ENCODE results near the gene ARMH2.
"Not testable (repeated sequence)": the region's sequence is repeated elsewhere in the genome, so short reads cannot be mapped to it uniquely, and the experiment has no call there.

ARMH2 gene

DNA sequence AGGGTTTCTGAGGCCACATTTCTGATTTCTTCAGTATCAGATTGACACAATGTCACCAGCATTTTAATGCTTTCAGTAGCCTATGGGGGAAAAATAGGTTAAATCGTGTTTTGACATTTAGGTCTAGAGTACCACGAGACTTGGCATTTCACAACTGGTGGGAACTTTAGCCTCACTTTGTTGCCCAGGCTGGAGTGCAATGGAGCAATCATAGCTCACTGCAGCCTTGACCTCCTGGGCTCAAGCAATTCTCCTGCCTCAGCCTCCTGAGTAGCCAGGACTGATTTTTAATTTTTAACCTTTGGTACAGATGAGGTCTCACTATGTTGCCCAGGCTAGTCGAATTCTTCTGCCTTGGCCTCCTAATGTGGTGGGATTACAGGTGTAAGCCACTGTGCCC, 11.0 kb upstream of the ARMH2 start:
- no peak for DNase-seq

DNA sequence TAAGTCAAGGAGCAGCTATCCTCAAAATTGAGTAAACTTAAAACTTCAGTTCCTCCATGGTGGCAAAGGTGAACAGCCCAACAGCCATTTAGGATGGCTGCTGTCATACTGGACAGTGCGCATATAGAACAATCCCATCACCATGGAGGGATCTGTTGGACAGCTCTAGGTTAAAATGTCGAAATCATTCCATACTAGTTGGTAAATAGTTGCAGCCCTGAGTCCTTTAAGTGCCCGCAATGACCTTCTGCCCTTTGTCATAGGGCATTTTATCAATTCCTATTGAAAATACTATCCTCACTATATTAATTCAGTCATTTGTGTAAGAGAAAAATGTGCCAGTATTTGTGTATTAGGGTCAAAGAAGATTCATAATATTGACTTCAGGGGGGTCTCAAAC, 8.9 kb upstream of the ARMH2 start:
- DNase-seq = no peak

DNA sequence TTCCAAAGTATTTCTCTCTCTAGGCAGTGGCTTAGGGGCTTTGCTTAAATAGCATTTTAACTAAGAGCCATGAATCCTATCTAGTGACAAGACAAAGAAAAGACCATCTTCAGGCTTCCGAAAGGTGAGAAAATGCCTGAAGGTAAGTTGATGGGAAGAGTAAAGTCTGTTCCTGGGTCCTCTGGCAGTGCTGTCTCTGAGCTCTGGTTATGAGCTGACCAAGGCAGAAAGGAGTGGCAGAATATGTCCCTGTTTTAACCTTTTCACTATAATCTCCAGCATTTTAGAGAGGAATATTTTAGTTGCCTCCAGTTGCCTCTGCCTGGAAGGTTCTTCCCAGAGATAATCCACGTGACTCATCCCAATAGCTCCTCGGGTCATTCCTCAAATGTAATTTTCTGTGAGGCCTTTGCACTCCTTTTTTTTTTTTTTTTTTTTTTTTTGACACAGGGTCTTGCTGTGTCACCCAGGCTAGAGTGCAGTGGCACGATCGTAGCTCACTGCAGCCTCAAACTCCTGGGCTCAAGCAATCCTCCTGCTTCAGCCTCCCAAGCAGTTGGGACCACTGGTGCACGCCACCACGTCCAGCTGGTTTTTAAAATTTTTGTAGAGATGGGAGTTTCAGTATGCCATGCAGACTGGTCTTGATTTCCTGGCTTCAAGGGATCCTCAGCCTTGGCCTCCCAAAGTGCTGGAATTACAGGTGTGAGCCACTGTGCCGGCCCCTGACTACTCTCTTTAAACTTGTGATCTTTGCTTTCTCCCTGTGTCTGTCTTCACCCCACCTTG, 3.7 kb upstream of the ARMH2 start:
- DNase-seq = no peak

DNA sequence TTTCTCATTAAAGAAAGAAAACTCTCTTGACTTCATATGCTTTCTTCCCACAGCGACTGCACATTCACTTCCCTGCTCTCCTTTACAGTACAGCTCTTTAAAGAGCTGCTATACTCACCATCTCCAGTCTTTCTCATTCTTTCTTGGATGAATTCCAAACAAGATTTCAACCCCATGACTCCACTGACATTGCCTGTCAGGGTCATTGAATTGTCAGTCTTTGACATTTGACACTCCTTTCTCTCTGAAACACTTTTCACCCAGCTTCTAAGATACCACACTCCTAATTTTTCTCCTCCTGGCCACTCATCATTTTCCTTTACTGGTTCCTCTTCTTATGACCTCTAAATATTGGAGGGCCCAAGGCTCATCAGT, 811 bp upstream of the ARMH2 start:
- DNase-seq = no peak

DNA sequence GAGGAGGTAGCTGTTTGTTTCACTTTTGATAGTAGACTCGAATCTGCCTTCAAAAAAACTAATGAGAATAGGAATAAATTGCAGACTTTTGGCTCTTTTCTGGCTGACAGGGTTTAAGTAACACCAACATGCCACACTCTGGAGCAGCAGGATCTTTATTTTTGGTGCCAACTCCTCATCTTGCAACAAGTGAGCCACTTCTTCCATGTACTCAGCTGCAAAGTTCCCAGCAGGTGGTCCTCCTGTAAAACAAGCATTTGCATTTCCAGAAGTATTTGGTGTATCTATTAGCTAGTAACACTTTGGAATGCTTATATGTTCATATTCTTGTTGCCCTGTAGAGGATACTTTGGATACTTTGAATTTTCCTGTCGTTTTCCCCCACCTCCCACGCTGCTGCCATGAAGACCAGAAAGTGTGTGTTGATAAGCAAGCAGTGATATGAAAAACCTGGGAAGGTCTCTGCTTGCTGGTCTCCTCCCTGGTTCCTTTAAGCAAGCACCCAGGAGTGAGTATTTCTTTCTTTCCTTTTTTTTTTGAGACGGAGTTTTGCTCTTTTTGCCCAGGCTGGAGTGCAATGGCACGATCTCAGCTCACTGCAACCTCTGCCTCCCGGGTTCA, 1.0 kb downstream of the ARMH2 start:
- DNase-seq = no peak

DNA sequence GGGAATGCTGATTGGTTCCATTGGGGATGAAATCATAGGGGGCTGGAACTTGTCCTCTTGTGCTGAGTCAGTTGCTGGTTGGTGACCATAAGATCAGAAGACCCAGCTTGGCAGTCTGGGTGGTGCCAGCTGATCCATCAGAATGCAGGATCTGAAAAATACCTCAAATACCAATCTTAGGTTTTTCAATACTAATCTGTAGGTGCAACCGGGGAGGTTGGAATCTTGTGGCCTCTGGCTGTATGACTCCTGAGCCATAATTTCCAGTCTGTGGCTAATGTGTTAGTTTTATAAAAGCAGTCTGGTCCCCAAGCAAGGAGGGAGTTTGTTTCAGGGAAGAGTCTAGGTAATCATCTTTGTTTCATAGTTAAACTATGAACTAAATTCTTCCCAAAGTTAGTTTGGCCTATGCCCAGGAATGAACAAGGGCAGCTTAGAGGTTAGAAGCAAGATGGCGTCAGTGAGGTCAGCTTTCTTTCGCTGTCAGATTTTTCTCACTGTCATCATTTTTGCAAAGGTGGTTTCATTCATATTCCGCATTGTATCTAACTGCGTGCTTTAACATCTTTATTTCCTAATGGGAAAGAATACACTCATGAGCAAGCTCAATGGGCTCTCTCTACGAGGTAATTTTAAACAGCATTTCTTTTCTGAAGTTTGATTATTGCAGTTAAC, 2.0 kb downstream of the ARMH2 start:
- DNase-seq = no peak

DNA sequence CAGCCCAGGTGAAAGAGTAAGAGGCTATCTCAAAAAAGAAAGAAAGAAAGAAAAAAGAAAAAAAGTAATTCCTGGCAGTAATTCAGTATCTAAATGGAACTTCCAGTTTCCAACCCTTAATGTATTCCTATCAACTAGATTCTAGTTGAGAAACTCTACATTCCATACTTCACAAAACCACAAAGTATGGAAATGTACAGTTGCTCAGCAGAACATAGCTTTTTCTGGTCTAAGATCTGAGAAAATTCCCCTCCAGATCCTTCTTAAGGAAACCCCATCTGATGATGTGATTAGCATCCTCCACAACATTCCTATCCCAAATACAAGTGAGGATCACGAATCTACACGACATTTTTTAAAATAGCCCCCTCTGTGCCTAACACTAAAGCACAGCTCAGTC, 3.6 kb downstream of the ARMH2 start:
- DNase-seq = no peak

DNA sequence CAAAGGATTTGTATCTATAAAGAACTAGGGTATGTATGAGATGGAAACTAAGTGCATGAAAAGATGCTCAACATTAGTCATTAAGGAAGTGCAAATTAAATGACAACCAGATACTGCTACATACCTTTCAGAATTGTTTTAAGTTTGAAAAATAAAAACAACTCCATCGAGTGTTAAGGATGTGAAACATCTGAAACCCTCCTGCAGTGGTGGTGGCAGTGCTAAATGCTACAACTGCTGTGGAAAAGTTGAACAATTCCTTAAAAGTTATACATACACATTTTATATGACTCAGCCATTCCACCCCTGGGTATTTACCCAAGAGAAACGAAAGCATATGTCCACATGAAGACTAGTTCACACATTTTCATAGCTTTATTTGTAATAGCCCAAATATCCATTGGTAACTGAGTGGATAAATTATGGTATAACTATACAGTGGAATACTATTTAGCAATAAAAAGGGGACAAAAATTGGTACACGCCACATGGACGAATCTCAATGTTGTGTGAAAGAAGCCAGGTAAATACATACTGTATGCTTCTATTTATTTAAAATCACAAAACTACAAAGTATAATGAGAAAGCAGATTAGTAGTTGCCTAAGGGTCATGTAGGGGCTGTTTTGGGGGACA, 10.6 kb downstream of the ARMH2 start:
- no peak for DNase-seq

DNA sequence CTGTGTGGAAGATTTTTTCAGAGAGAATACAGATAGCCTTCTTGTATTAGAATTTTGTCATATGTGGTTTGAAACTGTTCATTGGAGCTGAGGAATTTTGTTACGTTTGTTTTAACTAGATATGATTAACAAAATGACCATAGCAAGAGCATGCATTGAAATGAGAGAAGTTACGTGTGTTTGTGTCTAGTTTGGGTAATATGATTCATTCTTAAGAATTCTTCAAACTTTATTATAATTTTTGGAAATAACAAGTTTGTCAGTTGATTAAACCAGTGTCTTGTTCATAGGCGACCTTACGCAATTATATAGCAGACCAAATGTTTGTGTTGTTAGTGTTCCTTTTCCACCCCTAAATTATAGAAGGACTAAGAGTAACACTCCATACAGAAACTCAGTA, 18.5 kb downstream of the ARMH2 start:
- DNase-seq = no peak

DNA sequence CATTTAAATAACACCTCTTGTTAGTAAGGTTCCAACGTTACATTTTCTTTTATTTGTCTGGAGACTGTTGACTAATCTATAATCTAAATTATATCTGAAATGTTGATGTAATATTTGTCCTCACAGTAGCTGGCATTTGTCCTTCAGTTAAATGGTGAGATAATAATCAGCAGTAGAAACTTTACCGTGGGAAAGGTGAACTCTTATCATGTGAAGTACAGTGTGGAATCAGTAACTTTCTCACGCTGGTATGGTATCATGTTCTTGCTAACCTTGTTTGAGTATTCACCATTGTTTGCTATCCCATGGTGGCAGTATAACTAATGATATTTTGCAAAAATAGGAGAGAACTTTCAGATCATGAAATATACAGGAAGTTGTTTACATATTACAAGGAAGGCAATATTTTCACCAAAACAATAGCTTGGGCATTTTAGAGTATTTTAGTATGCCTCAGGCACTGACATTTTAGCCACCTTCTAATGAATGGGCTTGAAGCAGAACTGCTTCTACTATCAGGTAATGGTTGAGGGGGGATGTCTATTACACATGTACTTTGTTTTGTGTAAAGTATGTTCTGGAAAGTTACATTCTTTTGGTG, 19.2 kb downstream of the ARMH2 start:
- no peak for DNase-seq

DNA sequence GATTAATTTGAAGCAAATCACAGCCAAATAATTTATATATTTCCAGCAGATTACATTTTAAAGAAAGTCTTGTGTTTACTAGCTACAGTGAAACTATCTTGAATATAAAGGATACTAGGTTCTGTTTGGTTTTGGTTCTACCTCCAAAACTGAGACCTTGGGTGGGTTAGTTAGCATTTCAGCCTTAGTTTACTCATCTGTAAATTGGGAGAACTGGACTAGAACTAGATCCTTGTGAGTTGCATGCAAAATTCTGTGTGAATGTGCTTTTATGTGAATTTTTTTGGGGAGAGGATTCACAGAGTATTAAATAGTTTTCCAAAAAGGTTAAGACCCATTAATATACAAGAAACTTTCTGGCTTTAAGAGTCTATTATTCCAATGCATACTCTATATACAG, 19.8 kb downstream of the ARMH2 start:
- no peak for DNase-seq

DNA sequence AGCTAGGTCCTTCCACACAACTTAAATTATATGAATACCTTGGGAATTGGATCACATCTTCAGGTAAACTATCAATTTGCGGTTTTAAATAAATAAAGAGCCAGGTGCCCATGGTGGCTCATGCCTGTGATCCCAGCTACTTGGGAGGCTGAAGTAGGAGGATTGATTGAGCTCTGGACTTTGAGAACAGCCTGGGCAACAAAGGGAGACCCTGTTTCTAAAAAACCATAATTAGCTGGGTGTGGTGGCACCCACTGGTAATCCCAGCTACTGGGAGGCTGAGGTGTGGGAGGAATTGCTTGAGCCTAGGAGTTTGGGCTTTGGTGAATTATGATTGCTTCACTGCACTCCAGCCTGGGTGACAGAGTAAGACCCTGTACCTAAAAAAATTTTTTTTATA, 20.6 kb downstream of the ARMH2 start:
- no peak for DNase-seq

DNA sequence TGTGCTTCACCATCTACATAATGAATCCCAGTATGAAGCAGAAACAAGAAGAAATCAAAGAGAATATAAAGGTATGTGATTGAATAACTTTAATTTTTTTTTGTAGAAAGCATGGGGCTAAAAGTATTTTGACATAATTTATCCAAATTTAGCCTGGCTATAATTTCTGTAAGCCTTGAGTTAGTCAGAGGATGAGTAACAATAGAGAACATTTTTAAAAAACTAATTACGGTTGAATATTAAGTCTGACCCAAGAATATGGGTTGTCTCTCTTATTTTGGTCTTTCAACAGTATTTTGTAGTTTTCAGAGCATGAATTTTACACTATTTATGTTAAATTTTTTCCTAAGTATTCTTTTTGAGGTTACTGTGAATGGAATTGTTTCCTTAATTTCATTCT, 21.5 kb downstream of the ARMH2 start:
- DNase-seq = no peak

DNA sequence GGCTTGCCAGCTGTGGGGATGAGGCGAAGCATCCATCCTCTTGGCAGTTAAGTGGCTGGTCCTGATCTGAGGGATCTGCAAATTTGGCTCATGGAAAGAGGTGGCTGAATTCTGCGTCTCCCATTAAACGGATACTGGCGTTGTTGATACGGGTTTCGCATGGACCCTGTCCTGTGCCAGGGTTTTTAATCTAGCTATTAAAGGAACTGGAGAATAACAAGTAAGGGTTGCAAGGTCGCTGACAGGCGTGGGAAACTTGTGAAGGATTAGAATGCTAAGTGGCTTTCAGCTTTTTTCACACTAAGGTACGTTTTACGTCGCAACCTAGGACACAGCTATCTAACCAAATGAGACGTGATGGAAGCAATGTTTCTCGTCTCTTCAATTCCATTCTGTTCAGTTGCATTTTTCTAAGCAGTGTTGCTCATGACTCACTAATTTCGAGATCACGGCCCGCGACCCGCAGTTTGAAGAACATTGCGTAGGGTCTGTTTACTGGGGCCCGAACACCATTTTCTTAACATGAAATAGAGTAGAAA, 23.1 kb downstream of the ARMH2 start:
- DNase-seq = peak; percentile 50

DNA sequence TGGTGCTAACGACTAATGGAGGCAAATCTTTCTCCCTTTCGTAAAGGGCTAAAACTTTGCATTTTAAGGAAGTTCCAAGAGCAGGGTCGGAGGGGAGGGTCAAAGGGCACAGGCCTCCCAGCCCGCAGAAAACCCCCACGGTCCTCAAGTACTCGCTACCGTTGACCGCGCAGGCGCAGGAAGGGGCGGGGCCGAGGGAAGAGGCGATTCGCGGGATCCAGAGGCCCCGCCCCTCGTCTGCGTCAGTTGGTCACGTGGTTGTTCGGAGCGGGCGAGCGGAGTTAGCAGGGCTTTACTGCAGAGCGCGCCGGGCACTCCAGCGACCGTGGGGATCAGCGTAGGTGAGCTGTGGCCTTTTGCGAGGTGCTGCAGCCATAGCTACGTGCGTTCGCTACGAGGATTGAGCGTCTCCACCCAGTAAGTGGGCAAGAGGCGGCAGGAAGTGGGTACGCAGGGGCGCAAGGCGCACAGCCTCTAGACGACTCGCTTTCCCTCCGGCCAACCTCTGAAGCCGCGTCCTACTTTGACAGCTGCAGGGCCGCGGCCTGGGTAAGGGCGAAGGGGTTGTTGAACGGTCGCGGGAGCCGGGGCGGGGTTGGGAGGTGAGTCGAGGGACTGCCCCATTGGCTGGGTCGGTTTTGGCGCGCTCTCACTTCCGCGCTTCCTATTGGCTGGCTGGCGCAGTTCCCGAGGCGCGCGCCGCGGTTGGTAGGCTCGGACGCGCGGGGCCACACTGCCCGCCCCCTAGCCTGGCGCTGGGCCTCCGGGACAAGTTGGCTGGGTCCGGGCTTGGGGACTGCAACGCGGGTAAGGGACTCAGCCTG, 23.8 kb downstream of the ARMH2 start, which contains the start of gene GMNN:
Gene GMNN, plus strand, starts transcription at position 242 of the 824 bp plus-strand sequence. CDS start 2,310 bp downstream, outside the sequence.
- peak; percentile 100 for DNase-seq

DNA sequence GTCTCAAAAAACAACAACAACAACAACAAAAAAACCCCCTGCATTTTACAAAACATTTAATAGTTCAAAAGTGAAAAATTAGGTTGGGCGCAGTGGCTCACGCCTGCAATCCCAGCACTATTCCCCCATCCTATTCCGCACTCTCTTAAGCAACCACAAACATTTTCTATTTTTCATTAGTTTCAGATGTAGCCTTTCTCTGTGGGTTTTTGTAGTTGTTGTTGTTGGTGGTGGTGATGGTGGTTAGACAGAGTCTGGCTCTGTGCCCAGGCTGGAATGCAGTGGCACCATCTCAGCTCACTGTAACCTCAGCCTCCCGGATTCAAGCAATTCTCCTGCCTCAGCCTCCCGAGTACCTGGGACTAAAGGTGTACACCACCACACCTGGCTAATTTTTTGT, 30.4 kb downstream of the ARMH2 start:
- DNase-seq = no peak

DNA sequence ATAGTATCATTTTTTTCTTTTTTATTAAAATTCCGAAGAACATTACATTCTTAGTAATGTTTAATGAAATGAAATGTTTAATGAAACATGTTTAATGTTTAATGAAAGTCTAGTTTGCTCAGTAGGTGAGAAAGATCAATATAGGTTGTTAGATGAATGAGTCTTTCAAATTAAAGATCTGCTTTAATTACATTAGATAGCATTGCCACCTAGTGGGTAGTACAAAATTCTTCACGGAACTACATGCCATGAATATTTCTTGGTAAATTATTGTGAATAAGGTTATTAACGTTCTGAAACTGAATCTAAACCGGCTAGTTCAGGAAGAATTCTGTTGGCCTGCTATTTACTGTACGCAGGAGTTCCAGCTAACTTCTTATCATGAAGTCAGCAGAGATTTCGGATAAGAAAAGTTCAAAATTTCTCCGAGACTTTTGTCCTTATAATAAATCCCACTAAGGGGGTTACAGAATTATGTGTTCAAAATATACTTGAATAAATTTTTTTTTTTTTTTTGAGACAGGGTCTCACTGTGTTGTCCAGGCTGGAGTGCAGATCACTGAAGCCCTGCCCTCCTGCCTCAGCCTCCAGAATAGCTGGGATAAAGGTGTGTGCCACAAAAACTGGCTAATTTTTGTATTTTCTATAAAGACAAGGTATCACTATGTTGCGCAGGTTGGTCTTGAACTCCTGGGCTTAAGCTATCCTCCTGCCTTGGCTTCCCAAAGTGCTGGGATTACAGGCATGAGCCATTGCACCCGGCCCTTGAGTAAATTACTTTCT, 31.8 kb downstream of the ARMH2 start:
- no peak for DNase-seq

DNA sequence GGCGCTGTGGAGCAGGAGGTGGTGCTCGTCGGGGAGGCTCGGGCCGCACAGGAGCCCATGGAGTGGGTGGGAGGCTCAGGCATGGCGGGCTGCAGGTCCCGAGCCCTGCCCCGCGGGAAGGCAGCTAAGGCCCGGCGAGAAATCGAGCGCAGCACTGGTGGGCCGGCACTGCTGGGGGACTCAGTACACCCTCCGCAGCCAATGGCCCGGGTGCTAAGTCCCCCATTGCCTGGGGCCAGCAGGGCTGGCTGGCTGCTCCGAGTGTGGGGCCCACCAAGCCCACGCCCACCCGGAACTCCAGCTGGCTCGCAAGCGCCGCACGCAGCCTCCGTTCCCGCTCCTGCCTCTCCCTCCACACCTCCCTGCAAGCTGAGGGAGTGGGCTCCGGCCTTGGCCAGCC, 32.7 kb downstream of the ARMH2 start:
- DNase-seq = not testable (repeated sequence)

DNA sequence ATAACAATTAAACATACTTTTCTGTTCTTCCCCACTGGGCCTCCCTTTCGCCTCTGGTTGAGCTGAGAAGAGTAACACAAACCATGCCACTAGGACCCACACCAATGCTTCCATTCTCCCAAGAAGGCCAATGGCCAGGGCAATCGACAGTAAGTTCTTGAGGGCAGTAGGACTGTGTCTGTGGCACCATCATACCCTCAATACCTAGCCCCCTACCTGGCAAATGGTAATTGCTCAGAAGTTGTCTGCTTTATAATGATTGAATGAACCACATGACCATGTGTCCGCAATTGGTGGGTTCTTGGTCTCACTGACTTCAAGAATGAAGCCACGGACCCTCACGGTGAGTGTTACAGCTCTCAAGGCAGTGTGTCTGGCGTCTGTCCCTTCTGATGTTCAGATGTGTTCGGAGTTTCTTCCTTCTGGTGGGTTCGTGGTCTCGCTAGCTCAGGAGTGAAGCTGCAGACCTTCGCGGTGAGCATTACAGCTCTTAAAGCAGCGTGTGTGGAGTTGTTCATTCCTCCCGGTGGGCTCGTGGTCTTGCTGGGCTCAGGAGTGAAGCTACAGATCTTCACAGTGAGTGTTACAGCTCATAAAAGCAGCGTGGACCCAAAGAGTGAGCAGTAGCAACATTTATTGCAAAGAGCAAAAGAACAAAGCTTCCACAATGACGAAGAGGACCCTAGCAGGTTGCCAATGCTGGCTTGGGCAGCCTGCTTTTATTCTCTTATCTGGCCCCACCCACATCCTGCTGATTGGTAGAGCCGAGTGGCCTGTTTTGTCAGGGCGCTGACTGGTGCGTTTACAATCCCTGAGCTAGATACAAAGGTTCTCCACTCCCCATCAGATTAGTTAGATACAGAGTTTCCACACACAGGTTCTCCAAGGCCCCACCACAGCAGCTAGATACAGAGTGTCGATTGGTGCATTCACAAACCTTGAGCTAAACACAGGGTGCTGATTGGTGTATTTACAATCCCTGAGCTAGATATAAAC, 33.6 kb downstream of the ARMH2 start:
- not testable (repeated sequence) for DNase-seq

DNA sequence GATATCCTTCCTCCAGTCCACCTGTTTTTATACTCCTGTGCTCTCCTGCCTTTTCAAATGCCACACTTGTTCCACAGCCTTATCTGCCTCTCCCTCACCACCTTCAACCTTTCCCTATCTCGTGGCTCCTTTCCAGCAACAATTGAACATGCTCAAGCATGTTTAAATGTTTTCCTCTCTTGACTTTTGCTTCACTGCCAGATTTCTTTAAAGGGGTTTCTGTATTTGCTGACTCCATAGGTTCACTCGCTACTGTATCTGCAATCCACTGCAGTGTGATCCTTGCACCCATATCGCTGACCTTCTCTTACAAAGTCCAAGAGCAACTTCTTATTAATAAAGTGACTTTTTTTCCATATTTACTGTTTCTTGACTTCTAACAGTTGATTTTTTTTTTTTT, 35.1 kb downstream of the ARMH2 start:
- no peak for DNase-seq

Measured in stimulated activated CD4-positive, alpha-beta T cell treated with anti-CD3 and anti-CD28 coated beads, Interleukin-4, amount 100 ng/mL, for 1 hour (primary cell).